Ovary (tissue), 9 donors: ENCODE results near the gene DDX3X. TPM values are rescaled to one million over a fixed set of nuclear protein-coding genes. Genes with fewer than 3 reads are reported as not detected.
"Not testable (repeated sequence)": the region's sequence is repeated elsewhere in the genome, so short reads cannot be mapped to it uniquely, and the experiment has no call there.

ENCODE experiments used
- DNase-seq, 5 donors: peaks; one replicate each; pipeline ENCODE4 v3.0.0-alpha.2; 2019 to 2020
- H3K27ac ChIP-seq, 2 donors: fragments of 200-600 bp; one replicate each; pipeline versions ENCODE4 v1.5.1 to v1.8.0; 2019 to 2022
- H3K27me3 ChIP-seq: fragments of 200-600 bp; one replicate; pipeline ENCODE4 v1.8.0; 2022
- H3K36me3 ChIP-seq: fragments of 200-600 bp; sonication (generic); one replicate; pipeline ENCODE4 v1.5.1; 2019
- H3K4me1 ChIP-seq: one replicate; pipeline ENCODE4 v1.8.1; 2013; ENCODE audit warnings: mild to moderate bottlenecking, moderate library complexity; ENCODE audit not compliant: insufficient read depth
- H3K4me3 ChIP-seq: fragments of 200-600 bp; sonication (generic); one replicate; pipeline ENCODE4 v1.5.1; 2017
- H3K9me3 ChIP-seq, 2 donors: fragments of 200-600 bp in 1 of 2; sonication (generic) in 1 of 2; one replicate each; pipeline versions ENCODE4 v1.5.1 to v1.8.1; 2013 to 2019; ENCODE audit warnings: mild to moderate bottlenecking in 1 of 2, moderate library complexity in 1 of 2
- CTCF ChIP-seq, 3 donors: fragments of 450-650 bp in 2 of 3; fragments of 200-600 bp in 1 of 3; IDR thresholded peaks; one replicate each; pipeline versions ENCODE4 v1.5.1 to v1.8.0; 2016 to 2022; ENCODE audit warnings: antibody characterized with exemption in 3 of 3, mild to moderate bottlenecking in 1 of 3
- EP300 ChIP-seq: sonication (generic); formaldehyde crosslinking; IDR thresholded peaks from one replicate; pipeline ENCODE4 v1.6.1; 2017; ENCODE audit warnings: antibody characterized with exemption
- POLR2A ChIP-seq: fragments of 450-650 bp; IDR thresholded peaks from one replicate; pipeline ENCODE4 v1.6.1; 2017; ENCODE audit warnings: antibody characterized with exemption, mild to moderate bottlenecking, moderate library complexity
- WGBS, 3 donors: extraction: QIAGEN DNeasy Blood & Tissue Kit in 1 of 3; methylation state at CpG; one replicate each; pipeline versions ENCODE4 v1.1.5 to v1.1.7; 2013 to 2017; 5-methylcytosine and 5-hydroxymethylcytosine counted together
- intact Hi-C, 4 donors: fragments of 100-400 bp; cut with DNase I; formaldehyde crosslinking; loops; one replicate each; pipeline versions ENCODE4 v1.11.0 to v1.15.1; 2022 to 2023
- polyA plus RNA-seq, 2 donors: library from polyadenylated mRNA; stranded (reverse); fragments of 200-250 nt in 1 of 2; fragments of 350-450 nt in 1 of 2; fragmentation: Illumina TruSeq in 1 of 2; extraction: RNeasy Lipid Tissue Mini Kit (QIAGEN cat#74804) in 1 of 2; gene quantifications; one replicate each; pipeline ENCODE4 v1.2.3, GENCODE V29; 2013 to 2014
- total RNA-seq, 7 donors: library from RNA; depleted of rRNA in 2 of 7; stranded (reverse); fragments of >200 nt in 2 of 7; fragmentation: NEBNext Ultra II Directional in 3 of 7; extraction: Animal tissue kit (Norgen Biotek cat#: 25700) in 3 of 7; gene quantifications; one replicate each; pipeline versions ENCODE4 v1.1.0 to v1.2.4, GENCODE V29; 2016 to 2023
- donor health status: DM: no; HTN: no; CAD: no; lungs with moderate emphysema.
- donor health status: DM: no; HTN: no; CAD: no.
- donor health status: Bipolar disorder and iron deficiency.
- donor health status: DM: yes; HTN: yes; CAD: no.
- donor health status: DM: no; HTN: no; CAD: no.
- donor health status: DM: yes; HTN: yes; CAD: no.

Gene DDX3X
- total and polyA plus RNA-seq, 9 donors, result 106 to 329 (median 248) TPM

DNA sequence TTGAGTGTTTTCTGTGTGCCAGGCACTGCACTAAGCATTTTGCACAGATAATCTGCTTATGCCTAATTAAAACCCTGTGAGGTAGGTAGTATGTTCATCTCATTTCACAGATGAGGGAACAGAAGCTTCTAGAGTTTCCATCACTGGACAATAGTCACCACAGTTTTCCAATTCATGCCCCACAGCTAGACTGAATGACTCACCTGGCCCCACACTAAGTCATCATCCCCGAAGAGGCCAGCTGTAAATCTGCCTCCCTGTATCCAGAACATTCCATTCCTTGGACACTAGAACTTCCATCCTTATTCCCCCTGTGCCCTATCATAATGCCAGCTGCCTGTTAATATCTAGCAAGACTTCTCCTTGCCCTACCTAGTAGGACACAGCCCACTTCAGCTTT lies 72.2 kb downstream of the DDX3X start:
- intact Hi-C loops, result no loop called here
- TF ChIP-seq POLR2A (no peak), CTCF (IDR thresholded peaks at IDR 0.05) (no peak), EP300 (no peak)
- WGBS, 3 donors, result 67 to 79% (median 67%) methylated on average over 1 of the region's 1 CpG

DNA sequence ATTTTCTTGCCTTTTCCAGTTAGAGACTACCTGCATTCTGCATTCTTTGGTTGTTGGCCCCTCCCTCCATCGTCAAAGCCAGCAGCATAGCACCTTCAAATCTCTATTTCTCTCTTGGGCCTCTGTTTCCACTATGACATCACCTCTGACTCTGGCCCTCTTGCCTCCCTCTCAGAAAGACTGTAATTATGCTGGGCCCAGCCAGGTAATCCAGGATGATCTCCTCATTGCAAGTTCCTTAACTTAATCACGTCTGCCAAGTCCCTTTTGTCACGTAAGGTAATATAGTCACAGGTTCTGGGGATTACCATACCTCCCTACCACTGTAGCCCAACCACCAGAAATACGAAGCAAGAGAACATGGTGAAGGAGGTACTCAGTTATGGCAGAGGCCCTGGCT lies 73.9 kb downstream of the DDX3X start:
- intact Hi-C loops, result no loop called here
- DNase-seq, result no peak
- H3K4me3 ChIP-seq, result no peak overlapping the region
- no peaks in the 10 kb centered on the region for H3K9me3 ChIP-seq
- TF ChIP-seq CTCF (IDR thresholded peaks at IDR 0.05) (no peak), POLR2A (no peak), EP300 (no peak)
- no peaks in the 10 kb centered on the region for H3K4me1 ChIP-seq
- no peaks in the 10 kb centered on the region for H3K36me3 ChIP-seq
- WGBS, 3 donors, result 70 to 83% (median 71%) methylated on average over 4 of the region's 4 CpGs
- H3K27me3 ChIP-seq, result no peaks in the 10 kb centered on the region
- H3K27ac ChIP-seq, result no peak overlapping the region

More for the DNA sequence above, 72.2 kb downstream of the DDX3X start:
- Histone ChIP-seq H3K9me3 (no peaks in the 10 kb centered on the region), H3K27ac (no peak overlapping the region), H3K4me3 (no peak overlapping the region), H3K27me3 (no peaks in the 10 kb centered on the region), H3K36me3 (no peaks in the 10 kb centered on the region), H3K4me1 (no peaks in the 10 kb centered on the region)
- DNase-seq, result no peak

DNA sequence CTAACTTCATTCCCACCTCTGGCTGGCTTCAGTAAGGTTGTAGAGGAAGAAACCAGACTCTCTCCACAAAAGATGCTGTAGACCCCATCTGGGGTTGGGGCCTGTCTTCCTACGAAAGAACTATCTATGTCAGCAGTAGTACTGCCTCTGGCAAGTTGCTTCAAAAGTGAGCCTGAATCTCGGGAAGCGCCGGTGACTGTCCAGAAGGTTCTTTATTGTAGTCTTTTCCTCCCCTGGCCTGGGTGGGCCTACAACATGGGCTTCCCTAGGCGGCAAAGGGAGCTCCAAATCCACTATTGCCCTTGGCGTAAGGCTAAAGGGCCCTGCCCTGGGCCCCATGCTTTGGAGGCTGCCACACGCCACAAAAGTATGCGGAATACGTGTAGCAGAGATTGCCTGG lies 74.6 kb downstream of the DDX3X start:
- no peaks in the 10 kb centered on the region for H3K36me3 ChIP-seq
- no peaks in the 10 kb centered on the region for H3K27me3 ChIP-seq
- H3K4me3 ChIP-seq, result no peak overlapping the region
- intact Hi-C loops, result no loop called here
- no peaks in the 10 kb centered on the region for H3K9me3 ChIP-seq
- TF ChIP-seq EP300 (no peak), CTCF (IDR thresholded peaks at IDR 0.05) (no peak), POLR2A (no peak)
- WGBS, 3 donors, result 87 to 89% (median 88%) methylated on average over 9 of the region's 9 CpGs
- no peak overlapping the region for H3K27ac ChIP-seq
- no peaks in the 10 kb centered on the region for H3K4me1 ChIP-seq
- no peak for DNase-seq

DNA sequence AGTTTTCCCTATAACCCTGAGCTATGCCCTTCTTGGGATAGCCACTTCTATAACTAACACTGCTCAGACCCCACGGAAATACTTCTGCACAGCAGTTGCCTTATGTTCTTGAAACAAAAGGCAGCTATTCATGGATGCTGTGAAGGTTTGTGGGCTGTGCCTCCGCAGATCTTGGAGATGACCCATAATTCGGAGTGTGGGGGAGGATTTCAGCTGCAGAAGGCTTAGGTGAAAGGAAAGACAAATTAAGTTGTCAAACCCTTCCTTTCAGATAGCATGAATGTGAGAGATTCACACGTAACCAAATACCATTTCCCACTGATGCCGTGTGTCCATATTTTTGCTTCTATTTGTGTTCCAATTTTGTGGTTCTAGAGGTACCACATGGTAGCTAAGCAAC lies 75.0 kb downstream of the DDX3X start:
- DNase-seq, result no peak
- Histone ChIP-seq H3K9me3 (no peaks in the 10 kb centered on the region), H3K27ac (no peak overlapping the region), H3K27me3 (no peaks in the 10 kb centered on the region), H3K4me1 (no peaks in the 10 kb centered on the region), H3K4me3 (no peak overlapping the region), H3K36me3 (no peaks in the 10 kb centered on the region)
- intact Hi-C loops, result no loop called here
- TF ChIP-seq EP300, result no peak
- no peak for TF ChIP-seq POLR2A
- no peak for TF ChIP-seq CTCF (IDR thresholded peaks at IDR 0.05)
- 66 to 76% (median 76%) methylated on average over 5 of the region's 5 CpGs for WGBS, 3 donors

DNA sequence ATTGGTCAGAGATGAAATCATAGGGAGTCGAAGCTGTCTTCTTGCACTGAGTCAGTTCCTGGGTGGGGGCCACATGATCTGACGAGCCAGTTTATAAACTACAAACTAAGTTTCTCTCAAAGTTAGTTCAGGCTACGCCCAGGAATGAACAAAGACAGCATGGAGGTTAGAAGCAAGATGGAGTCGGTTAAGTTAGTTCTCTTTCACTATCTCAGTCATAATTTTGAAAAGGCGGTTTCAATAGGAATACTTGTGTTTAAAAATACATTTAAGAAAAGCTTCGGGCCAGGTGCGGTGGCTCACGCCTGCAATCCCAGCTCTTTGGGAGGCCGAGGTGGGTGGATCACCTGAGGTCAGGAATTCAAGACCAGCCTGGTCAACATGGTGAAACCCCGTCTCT lies 77.3 kb downstream of the DDX3X start:
- H3K9me3 ChIP-seq, H3K4me1 ChIP-seq, H3K36me3 ChIP-seq, H3K4me3 ChIP-seq, H3K27ac ChIP-seq, intact Hi-C loops, DNase-seq, H3K27me3 ChIP-seq: not testable (repeated sequence)
- WGBS, 3 donors, result 85 to 91% (median 90%) methylated on average over 10 of the region's 10 CpGs
